ENCODE data around the gene SCTR. TPM values are rescaled to one million over a fixed set of nuclear protein-coding genes. Genes with fewer than 3 reads are reported as not detected.

The SCTR gene
- total and polyA plus RNA-seq, 2 of the 13 experiments (the other 11 are each of a cell fraction or from before 2014, with no cell fraction given): not detected

- TF ChIP-seq NFAT5 (CRISPR knock-in tag; IDR thresholded peaks at IDR 0.05) (no peak), HMGXB3 (CRISPR knock-in tag; IDR thresholded peaks at IDR 0.05; ENCODE audit: borderline replicate concordance) (no peak), ZEB1 (IDR thresholded peaks at IDR 0.05; ENCODE audit: insufficient replicate concordance, low read depth) (peak; percentile 76), ZNF264 (CRISPR knock-in tag; IDR thresholded peaks at IDR 0.05) (no peak), GZF1 (CRISPR knock-in tag; IDR thresholded peaks at IDR 0.05) (no peak), MED8 (CRISPR knock-in tag; IDR thresholded peaks at IDR 0.05; ENCODE audit: insufficient replicate concordance) (no peak), RELA (CRISPR knock-in tag; IDR thresholded peaks at IDR 0.05) (no peak), SMAD1 (CRISPR knock-in tag; IDR thresholded peaks at IDR 0.05; ENCODE audit: borderline replicate concordance, low read depth) (no peak), ETV6 (CRISPR knock-in tag; conservative IDR thresholded peaks at IDR 0.05) (no peak), KAT7 (CRISPR knock-in tag; IDR thresholded peaks at IDR 0.05; ENCODE audit: borderline replicate concordance) (0 out of 2 replicates have a peak, but pooled peaks have one; percentile 0), ZNF33A (CRISPR knock-in tag; IDR thresholded peaks at IDR 0.05; ENCODE audit: borderline replicate concordance) (no peak), ZNF251 (CRISPR knock-in tag; IDR thresholded peaks at IDR 0.05) (no peak), ZBTB38 (CRISPR knock-in tag; IDR thresholded peaks at IDR 0.05) (no peak), ZNF704 (CRISPR knock-in tag; IDR thresholded peaks at IDR 0.05; ENCODE audit: borderline replicate concordance) (no peak), NFKBIZ (CRISPR knock-in tag; IDR thresholded peaks at IDR 0.05) (no peak), SMYD3 (CRISPR knock-in tag; IDR thresholded peaks at IDR 0.05) (0 out of 2 replicates have a peak, but pooled peaks have one; percentile 21), ZNF800 (CRISPR knock-in tag; IDR thresholded peaks at IDR 0.05) (no peak)
Measured at GRCh38 chr2:119433636-119434327, 90.5 kb downstream of the SCTR start (continued).
